KBM-7 (cell line): ENCODE results near the gene LIX1L.

Experiments used
- DNase-seq: peaks from one replicate; pipeline ENCODE4 v3.0.0-alpha.2; 2015
- in situ Hi-C: fragments of 300-500 bp; cut with MboI; formaldehyde crosslinking; loops from 2 replicates; pipeline ENCODE4 v1.14.3; 2020; ENCODE audit warnings: low sequenced_read_pairs, low pct_unique_long_range_greater_than_20kb, mixed read lengths

Gene LIX1L

GRCh38 chr1:145912128-145912641 is 45.6 kb downstream of the LIX1L start:
- in situ Hi-C loops: no loop called here

DNA sequence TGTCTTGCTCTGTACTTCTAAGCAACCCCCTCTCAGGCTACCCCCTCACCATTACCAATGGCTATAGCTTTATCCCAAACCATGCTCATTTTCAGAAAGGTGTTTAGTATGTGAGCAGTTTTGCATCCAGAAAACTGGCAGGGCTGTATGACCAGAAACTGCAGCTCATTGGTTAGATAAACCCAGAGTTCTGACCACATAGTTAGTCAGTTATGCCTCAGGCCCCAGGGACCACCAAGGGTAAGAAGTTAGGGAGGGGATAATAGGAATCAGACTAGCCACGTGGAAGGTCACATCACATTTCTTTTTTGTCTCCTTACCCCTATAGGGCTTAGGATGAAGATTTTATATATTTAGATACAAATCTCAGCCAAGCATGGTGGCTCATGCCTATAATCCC is 49.2 kb downstream of the LIX1L start:
- in situ Hi-C loops: no loop called here
- no peak for DNase-seq

More at GRCh38 chr1:145912128-145912641, 45.6 kb downstream of the LIX1L start:
- no peak for DNase-seq

GRCh38 chr1:145906954-145907753 is 50.7 kb downstream of the LIX1L start:
- in situ Hi-C loops: no loop called here
- no peak for DNase-seq

GRCh38 chr1:145901312-145902021 is 56.4 kb downstream of the LIX1L start:
- no peak for DNase-seq
- in situ Hi-C loops: no loop called here

GRCh38 chr1:145898756-145899155 is 59.1 kb downstream of the LIX1L start:
- in situ Hi-C loops: no loop called here
- DNase-seq: no peak

GRCh38 chr1:145897969-145898368 is 59.8 kb downstream of the LIX1L start:
- in situ Hi-C loops: no loop called here
- DNase-seq: no peak

GRCh38 chr1:145895471-145895870 is 62.3 kb downstream of the LIX1L start:
- in situ Hi-C loops: no loop called here

DNA sequence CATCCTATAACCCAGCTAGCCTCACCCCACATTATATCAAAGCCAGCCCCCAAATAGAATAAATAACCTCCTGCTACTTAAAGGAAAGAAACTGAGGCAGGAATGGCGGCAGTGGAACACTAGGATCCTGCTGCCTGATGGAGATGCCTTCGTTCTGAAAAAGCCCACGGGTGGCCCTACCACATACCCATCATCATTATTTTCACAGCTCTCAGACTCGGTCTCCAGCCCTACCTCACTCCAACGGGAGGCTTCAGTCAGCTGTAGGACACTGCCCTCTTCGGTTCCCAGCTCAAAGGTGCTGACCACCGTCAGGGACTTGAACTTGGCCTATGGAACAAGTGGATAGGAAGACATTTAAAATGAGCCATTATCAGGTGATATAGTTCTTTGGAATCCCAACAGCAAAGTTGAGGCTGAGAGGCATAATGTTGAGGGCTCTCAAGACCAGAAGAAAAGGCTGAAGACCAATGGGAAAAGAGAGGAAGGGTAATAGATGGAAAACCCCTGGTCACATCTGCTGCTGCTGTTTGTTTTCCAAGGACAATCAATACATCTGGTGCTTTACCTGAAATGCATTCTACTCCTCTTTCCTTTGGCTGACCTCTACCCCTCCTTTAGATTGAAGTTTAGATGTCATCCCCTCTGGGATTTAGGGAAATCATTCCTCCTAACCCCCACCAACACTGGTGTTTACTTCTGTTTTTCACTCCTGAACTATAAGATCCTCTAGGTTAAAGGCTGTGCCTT is 64.3 kb downstream of the LIX1L start:
- in situ Hi-C loops: no loop called here
- no peak for DNase-seq

More at GRCh38 chr1:145895471-145895870, 62.3 kb downstream of the LIX1L start:
- DNase-seq: no peak

DNA sequence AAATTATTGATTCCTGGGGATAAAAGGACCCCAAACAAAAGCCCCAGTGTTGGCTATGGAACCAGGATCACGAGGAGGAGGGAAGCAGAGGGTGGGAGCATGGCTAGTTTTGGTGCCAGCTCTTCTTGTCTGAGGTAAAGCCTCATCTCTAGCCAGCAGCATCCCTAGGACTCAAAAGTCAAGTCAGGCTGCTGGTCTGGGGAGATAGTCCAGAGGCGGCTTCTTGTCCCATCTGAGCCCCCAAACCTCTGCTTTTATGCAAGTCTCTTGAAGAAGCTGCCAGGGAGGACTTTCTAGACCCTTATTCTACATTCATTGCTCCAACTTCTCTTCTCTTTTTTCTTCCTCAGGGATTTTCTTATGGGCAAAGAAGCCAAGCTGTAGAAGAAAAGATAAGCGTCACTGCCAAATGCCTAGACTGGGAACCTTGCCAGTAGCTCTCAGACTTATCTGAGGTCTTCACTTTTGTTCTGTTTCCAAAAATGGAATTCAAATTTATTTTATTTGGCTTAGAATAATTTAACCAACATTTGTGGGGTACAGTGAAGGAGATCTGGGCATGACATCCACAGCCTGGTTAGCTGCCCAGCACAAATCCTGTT is 65.2 kb downstream of the LIX1L start:
- DNase-seq: no peak
- in situ Hi-C loops: no loop called here

DNA sequence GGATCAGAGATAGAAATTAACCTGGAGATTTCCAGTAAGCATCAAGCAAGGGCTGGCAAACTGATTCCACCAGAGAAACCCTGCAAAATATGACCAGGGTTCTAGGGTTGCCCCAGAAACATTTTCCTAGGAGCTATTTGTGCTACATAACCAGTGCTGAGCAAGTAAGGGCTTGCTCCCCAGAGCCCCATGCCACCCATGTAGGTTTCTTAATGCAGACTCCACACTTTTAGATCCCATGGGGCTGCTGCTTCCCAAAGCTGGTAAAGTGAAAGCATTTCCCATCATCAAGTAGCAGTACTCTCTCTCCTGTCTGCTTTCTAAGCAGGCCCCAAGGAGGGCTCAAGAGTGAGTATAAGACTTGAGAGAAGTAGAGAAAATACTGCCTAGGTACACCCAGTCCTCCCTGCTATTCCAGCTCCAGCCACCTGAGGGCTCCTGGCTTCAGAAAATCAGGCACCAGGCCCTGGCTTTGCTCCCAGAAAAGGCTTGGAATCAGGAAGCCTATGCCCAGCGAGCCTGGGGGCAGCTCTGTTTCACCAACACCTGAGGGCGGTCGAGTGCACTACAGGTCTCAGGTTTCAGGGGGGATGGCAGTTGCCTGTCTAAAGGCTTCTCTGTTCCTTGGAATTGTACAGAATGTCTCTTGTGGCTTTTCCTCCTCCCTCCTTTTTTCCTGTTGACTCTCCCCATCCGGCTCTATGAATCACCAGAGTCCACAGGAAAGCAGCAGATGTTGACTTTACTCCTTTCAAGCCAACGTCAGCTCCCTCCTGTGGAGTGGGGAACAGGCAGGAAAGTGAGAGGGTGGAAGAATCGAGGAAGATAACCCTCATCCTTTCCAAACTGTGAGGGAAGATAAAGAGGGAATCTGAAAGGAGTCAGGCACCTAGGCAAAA is 66.0 kb downstream of the LIX1L start:
- peak; percentile 93 for DNase-seq
- in situ Hi-C loops: no loop called here

GRCh38 chr1:145891143-145891542 is 66.7 kb downstream of the LIX1L start:
- DNase-seq: no peak
- in situ Hi-C loops: no loop called here

DNA sequence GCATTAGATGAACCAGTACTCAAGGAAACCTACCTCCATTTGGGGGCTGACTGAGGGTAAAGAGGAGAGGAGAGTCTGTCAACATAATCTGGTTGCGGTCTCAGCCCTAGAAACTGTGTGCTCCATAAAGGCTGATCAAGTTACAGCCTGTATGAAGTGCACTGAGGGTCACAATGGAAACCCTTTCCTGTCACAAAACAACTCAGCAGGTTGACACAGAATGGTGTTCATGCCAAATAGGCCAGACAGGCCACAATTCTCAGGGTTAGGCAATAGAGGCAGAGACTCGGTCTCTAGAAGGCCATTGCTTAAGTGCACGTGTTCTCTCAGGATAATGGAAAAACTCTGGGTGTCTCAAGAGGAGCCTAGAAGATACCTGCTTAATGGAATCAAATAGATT is 68.1 kb downstream of the LIX1L start:
- no peak for DNase-seq
- in situ Hi-C loops: no loop called here

DNA sequence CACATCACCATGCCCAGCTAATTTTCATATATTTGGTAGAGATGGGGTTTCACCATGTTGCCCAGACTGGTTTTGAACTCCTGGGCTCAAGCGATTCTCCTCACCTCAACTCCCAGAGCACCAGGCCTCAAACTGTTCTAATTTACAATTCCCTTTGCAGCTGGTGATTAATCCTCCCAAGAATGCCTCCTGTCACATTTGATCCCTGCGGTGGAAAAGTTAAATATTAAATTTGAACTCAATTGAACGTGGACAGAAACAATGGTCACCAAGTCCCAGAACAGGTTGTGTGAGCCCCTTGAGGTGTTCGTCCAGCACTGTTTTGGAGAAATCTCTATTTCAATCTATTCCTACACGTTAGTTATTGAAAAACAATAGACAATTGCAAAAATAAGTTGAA is 70.2 kb downstream of the LIX1L start:
- no peak for DNase-seq
- in situ Hi-C loops: no loop called here

DNA sequence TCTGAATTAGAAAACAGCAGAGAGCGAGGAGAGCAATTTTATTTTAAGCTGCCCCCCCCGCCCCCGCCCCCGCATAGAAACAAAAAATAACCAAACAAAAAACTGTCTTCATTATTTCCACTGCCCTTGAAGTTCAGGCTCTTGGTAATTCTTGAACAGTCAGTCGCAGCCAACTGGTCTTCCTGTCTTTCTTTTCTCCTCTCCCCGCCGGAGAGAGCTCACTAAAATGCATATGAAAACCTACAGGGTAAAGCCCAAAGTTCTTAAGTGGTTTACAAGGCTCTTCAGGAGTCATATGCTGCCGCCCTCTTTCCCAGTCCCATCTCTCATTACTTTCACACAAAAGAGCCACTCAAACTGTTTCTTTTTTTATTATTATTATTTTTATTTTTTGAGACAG is 71.0 kb downstream of the LIX1L start:
- no peak for DNase-seq
- in situ Hi-C loops: no loop called here

- in situ Hi-C loops: no loop called here
- DNase-seq: no peak
Observed at GRCh38 chr1:145886390-145886789, 71.4 kb downstream of the LIX1L start.

- in situ Hi-C loops: no loop called here
- DNase-seq: peak; percentile 79
Observed at GRCh38 chr1:145885738-145886287, 72.0 kb downstream of the LIX1L start, which contains the start of gene ANKRD35. TSS of gene ANKRD35 (minus strand) at chr1:145885866. CDS start at chr1:145885758, 108 bp downstream.

- in situ Hi-C loops: no loop called here
- DNase-seq: no peak
Observed at GRCh38 chr1:145884675-145885074, 73.1 kb downstream of the LIX1L start.
